Prostate gland (tissue), 2 donors: ENCODE results near the gene KRT86. TPM values are rescaled to one million over a fixed set of nuclear protein-coding genes. Genes with fewer than 3 reads are reported as not detected.
"Not testable (repeated sequence)": the region's sequence is repeated elsewhere in the genome, so short reads cannot be mapped to it uniquely, and the experiment has no call there.

Experiments used
- DNase-seq: peaks from one replicate; pipeline ENCODE4 v3.0.0-alpha.2; 2019; ENCODE audit warnings: low spot score
- H3K27ac ChIP-seq, 2 donors: fragments of 200-600 bp; sonication (generic); 2 replicates each; pipeline ENCODE4 v1.5.1; 2017 to 2019
- H3K27me3 ChIP-seq: fragments of 200-600 bp; sonication (generic); replicated peaks from 2 replicates; pipeline ENCODE4 v1.5.1; 2019; ENCODE audit not compliant: insufficient read depth
- H3K36me3 ChIP-seq, 2 donors: fragments of 200-600 bp; sonication (generic); 1 replicate in 1 of 2; 2 replicates in 1 of 2; pipeline versions ENCODE4 v1.5.1 to v1.8.1; 2017 to 2019
- H3K4me1 ChIP-seq: fragments of 200-600 bp; sonication (generic); replicated peaks from 2 replicates; pipeline ENCODE4 v1.5.1; 2019
- H3K4me3 ChIP-seq, 2 donors: fragments of 200-600 bp; sonication (generic); 2 replicates each; pipeline ENCODE4 v1.5.1; 2017 to 2019
- H3K9me3 ChIP-seq: fragments of 200-600 bp; sonication (generic); 2 replicates; pipeline ENCODE4 v1.5.1; 2017
- CTCF ChIP-seq, 4 experiments: fragments of 200-600 bp in 2 of 4; fragments of 450-650 bp in 2 of 4; sonication (generic) in 2 of 4; IDR thresholded peaks; 1 replicate in 3 of 4; 2 replicates in 1 of 4; pipeline ENCODE4 v1.5.1; 2016 to 2019; ENCODE audit warnings: antibody characterized with exemption in 4 of 4, mild to moderate bottlenecking in 2 of 4, moderate library complexity in 2 of 4
- POLR2A ChIP-seq: fragments of 450-650 bp; IDR thresholded peaks from one replicate; pipeline ENCODE4 v1.6.1; 2016; ENCODE audit warnings: antibody characterized with exemption, mild to moderate bottlenecking
- POLR2AphosphoS5 ChIP-seq: sonication (generic); formaldehyde crosslinking; IDR thresholded peaks from one replicate; pipeline ENCODE4 v1.6.1; 2017; ENCODE audit warnings: antibody characterized with exemption
- WGBS: methylation state at CpG from one replicate; pipeline ENCODE4 v1.1.5; 2018; 5-methylcytosine and 5-hydroxymethylcytosine counted together
- intact Hi-C: fragments of 100-400 bp; cut with DNase I; formaldehyde crosslinking; loops from one replicate; pipeline ENCODE4 v1.14.2; 2022
- total RNA-seq, 2 donors: library from RNA; depleted of rRNA; stranded (reverse); fragments of >200 nt; gene quantifications; one replicate each; pipeline ENCODE4 v1.1.0, GENCODE V29; 2016

The KRT86 gene
- total RNA-seq, 2 donors from 2014 or later: 0.27 to 0.85 TPM

GRCh38 chr12:52251367-52252051, 22.9 kb upstream of the KRT86 start:
- no peak for DNase-seq
- Histone ChIP-seq H3K36me3 (no peaks in the 10 kb centered on the region), H3K4me3 (no peak overlapping the region), H3K4me1 (peaks cover 2% of the 10 kb centered on the region), H3K27ac (no peak overlapping the region), H3K9me3 (no peaks in the 10 kb centered on the region), H3K27me3 (no peaks in the 10 kb centered on the region)
- intact Hi-C loops: no loop called here
- 71% methylated on average over 9 of the region's 9 CpGs for WGBS
- TF ChIP-seq CTCF (IDR thresholded peaks at IDR 0.05) (no peak), POLR2A (no peak), POLR2AphosphoS5 (no peak)

GRCh38 chr12:52252175-52252615, 22.2 kb upstream of the KRT86 start:
- H3K27ac ChIP-seq, DNase-seq, H3K9me3 ChIP-seq, H3K36me3 ChIP-seq, H3K4me3 ChIP-seq, H3K4me1 ChIP-seq, H3K27me3 ChIP-seq, intact Hi-C loops: not testable (repeated sequence)
- peak in 1 of 4 experiments; percentile 5 for TF ChIP-seq CTCF (IDR thresholded peaks at IDR 0.05)
- 91% methylated on average over 8 of the region's 8 CpGs for WGBS

- WGBS: over 99% methylated on average over 11 of the region's 11 CpGs
- Histone ChIP-seq H3K36me3 (no peaks in the 10 kb centered on the region), H3K9me3 (no peaks in the 10 kb centered on the region), H3K27me3 (peaks cover 1% of the 10 kb centered on the region), H3K27ac (no peak overlapping the region), H3K4me3 (no peak overlapping the region), H3K4me1 (no peaks in the 10 kb centered on the region)
- no peak for TF ChIP-seq CTCF (IDR thresholded peaks at IDR 0.05)
- no peak for TF ChIP-seq POLR2AphosphoS5
- TF ChIP-seq POLR2A: no peak
- intact Hi-C loops: no loop called here
- no peak for DNase-seq
These were observed 21.6 kb upstream of the KRT86 start for GRCh38 chr12:52252728-52253343.

GRCh38 chr12:52253391-52254179, 20.9 kb upstream of the KRT86 start:
- 91% methylated on average over 14 of the region's 14 CpGs for WGBS
- no peak for DNase-seq
- intact Hi-C loops: no loop called here

More at GRCh38 chr12:52253391-52254179, 20.9 kb upstream of the KRT86 start:
- Histone ChIP-seq H3K4me1 (no peaks in the 10 kb centered on the region), H3K36me3 (no peaks in the 10 kb centered on the region), H3K9me3 (no peaks in the 10 kb centered on the region), H3K27me3 (peaks cover 1% of the 10 kb centered on the region), H3K4me3 (no peak overlapping the region), H3K27ac (no peak overlapping the region)
- TF ChIP-seq POLR2AphosphoS5: no peak
- TF ChIP-seq CTCF (IDR thresholded peaks at IDR 0.05): no peak
- TF ChIP-seq POLR2A: no peak
